Keratinocyte (primary cell): ENCODE measurements around the gene MYO1H. TPM values are rescaled to one million over a fixed set of nuclear protein-coding genes. Genes with fewer than 3 reads are reported as not detected.
"Not testable (repeated sequence)": the region's sequence is repeated elsewhere in the genome, so short reads cannot be mapped to it uniquely, and the experiment has no call there.

ENCODE experiments used
- DNase-seq: peaks from one replicate; pipeline ENCODE4 v3.0.0-alpha.2; 2011; ENCODE audit warnings: low read depth, missing footprints, low spot score
- FAIRE-seq: peaks from 2 replicates; lab custom pipeline; 2011; peaks lifted over from hg19 to GRCh38; lab: Jason Lieb, UNC
- H2AFZ ChIP-seq: 2 replicates; pipeline ENCODE4 v1.6.0; 2012; ENCODE audit warnings: low read length, control low read depth, inconsistent platforms; ENCODE audit not compliant: control insufficient read depth
- H3K27ac ChIP-seq: 2 replicates; pipeline ENCODE4 v1.5.1; 2011; ENCODE audit warnings: low read length; ENCODE audit not compliant: control insufficient read depth, insufficient read depth
- H3K27me3 ChIP-seq: 3 replicates; pipeline ENCODE4 v1.6.0; 2011; ENCODE audit warnings: low read length; ENCODE audit not compliant: control insufficient read depth, insufficient read depth; ENCODE audit errors: extremely low read depth
- H3K36me3 ChIP-seq, 2 experiments: 2 replicates in 1 of 2; 3 replicates in 1 of 2; pipeline ENCODE4 v1.5.1; 2011; ENCODE audit warnings: low read length in 2 of 2, mild to moderate bottlenecking in 1 of 2; ENCODE audit not compliant: control insufficient read depth in 2 of 2, insufficient read depth in 2 of 2; ENCODE audit errors: extremely low read depth in 1 of 2
- H3K4me1 ChIP-seq: 3 replicates; pipeline ENCODE4 v1.5.1; 2011; ENCODE audit warnings: low read length; ENCODE audit not compliant: control insufficient read depth, insufficient read depth; ENCODE audit errors: extremely low read depth
- H3K4me2 ChIP-seq: 3 replicates; pipeline ENCODE4 v1.6.0; 2011; ENCODE audit warnings: low read depth, low read length; ENCODE audit not compliant: control insufficient read depth, insufficient read depth; ENCODE audit errors: extremely low read depth
- H3K4me3 ChIP-seq, 3 experiments: fragments of 200-600 bp in 1 of 3; sonication (generic) in 1 of 3; 2 replicates in 2 of 3; 3 replicates in 1 of 3; pipeline ENCODE4 v1.5.1; 2011 to 2016; ENCODE audit warnings: low read length in 3 of 3, mild to moderate bottlenecking in 3 of 3, control low read depth in 2 of 3, inconsistent platforms in 1 of 3, low read depth in 1 of 3, mixed read lengths in 1 of 3, mixed run types in 1 of 3, moderate library complexity in 1 of 3; ENCODE audit not compliant: control insufficient read depth in 2 of 3, insufficient read depth in 2 of 3; ENCODE audit errors: extremely low read depth in 1 of 3
- H3K79me2 ChIP-seq: 2 replicates; pipeline ENCODE4 v1.6.0; 2012; ENCODE audit warnings: low read length; ENCODE audit not compliant: control insufficient read depth, insufficient read depth
- H3K9ac ChIP-seq: 3 replicates; pipeline ENCODE4 v1.6.0; 2011; ENCODE audit warnings: low read length; ENCODE audit not compliant: control insufficient read depth, insufficient read depth; ENCODE audit errors: extremely low read depth
- H3K9me1 ChIP-seq: 3 replicates; pipeline ENCODE4 v1.6.0; 2011; ENCODE audit warnings: low read length; ENCODE audit not compliant: control insufficient read depth, insufficient read depth; ENCODE audit errors: extremely low read depth
- H3K9me3 ChIP-seq: 2 replicates; pipeline ENCODE4 v1.5.1; 2012; ENCODE audit warnings: low read depth, low read length; ENCODE audit not compliant: control insufficient read depth
- H4K20me1 ChIP-seq: 3 replicates; pipeline ENCODE4 v1.6.0; 2011; ENCODE audit warnings: low read length; ENCODE audit not compliant: control insufficient read depth, insufficient read depth; ENCODE audit errors: extremely low read depth
- EZH2 ChIP-seq: IDR thresholded peaks from one replicate; pipeline ENCODE4 v1.6.1; 2012; ENCODE audit warnings: inconsistent platforms, mild to moderate bottlenecking, low read length, moderate library complexity
- dilution Hi-C: fragments of 300-500 bp; cut with MboI; formaldehyde crosslinking; loops from one replicate; pipeline ENCODE4 v1.7.0; 2020; ENCODE audit warnings: low sequenced_read_pairs; ENCODE audit not compliant: extremely low pct_ligation_motif_present
- polyA plus RNA-seq, 5 experiments: library from polyadenylated mRNA; depleted of rRNA in 3 of 5; stranded (reverse) in 3 of 5; stranded (forward) in 1 of 5; unstranded in 1 of 5; fragments of >200 nt; gene quantifications; 1 replicate in 1 of 5; 2 replicates in 3 of 5; 3 replicates in 1 of 5; pipeline versions ENCODE4 v1.2.1 to v1.2.3, GENCODE V29; 2011 to 2012; ENCODE audit warnings: missing spikeins in 2 of 5, low read depth in 1 of 5, low replicate concordance in 1 of 5
- TF ChIP-seq, protein P1 (sequence below), 3 experiments: IDR thresholded peaks in 1 of 3; conservative IDR thresholded peaks in 1 of 3; optimal IDR thresholded peaks in 1 of 3; 2 replicates in 2 of 3; 3 replicates in 1 of 3; pipeline versions ENCODE3 to v1.5.1; 2011; ENCODE audit warnings: low read length in 3 of 3, mild to moderate bottlenecking in 3 of 3, moderate library complexity in 2 of 3, control low read depth in 1 of 3, inconsistent platforms in 1 of 3; ENCODE audit not compliant: insufficient read depth in 2 of 3; ENCODE audit errors: extremely low read depth in 1 of 3

MYO1H gene
- polyA plus RNA-seq, 1 donor (not counting 4 experiments of a cell fraction or from before 2014, with no cell fraction given) = not detected

DNA sequence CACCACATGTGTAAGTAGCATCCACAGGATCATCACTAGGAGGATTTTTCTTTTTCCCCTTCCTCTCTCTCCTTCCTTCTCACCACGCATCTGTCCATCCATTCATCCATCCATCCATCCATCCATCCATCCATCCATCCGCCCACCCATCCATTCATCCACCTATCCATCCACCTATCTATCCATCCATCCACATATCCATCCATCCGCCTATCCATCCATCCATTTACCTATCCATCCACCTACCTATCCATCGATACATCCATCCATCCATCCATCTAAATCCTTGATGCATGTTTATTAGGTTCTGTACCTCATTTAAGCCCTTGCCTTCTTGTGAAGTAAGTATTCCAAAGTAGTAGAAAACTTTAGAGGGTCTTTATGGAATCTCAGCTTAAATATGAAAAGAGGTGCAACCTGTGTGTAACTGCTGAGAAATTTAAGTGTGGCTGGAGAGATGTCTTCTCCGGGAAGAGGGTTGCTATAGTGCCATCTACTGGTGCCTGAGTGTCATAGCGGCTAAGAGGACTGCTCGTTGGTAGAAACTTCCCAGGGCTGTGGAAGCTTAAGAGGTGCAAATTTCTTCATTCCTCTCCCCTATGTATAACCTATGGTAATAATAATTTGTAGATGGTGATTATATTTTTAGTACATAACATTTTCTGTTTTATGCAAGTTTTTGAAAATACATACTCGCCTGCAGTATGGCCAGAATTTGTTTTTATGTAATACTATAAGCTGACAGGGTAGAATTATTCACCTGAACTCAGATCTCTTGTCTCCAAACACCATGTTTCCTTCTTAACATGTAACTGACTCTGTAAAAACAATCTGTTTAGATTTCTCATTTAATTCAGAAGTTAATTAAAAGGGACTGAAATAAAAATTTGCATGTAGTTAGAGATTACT, 46.0 kb downstream of the MYO1H start:
- Histone ChIP-seq H3K9ac (no peak overlapping the region), H3K9me3 (no peaks in the 10 kb centered on the region), H3K4me3 (no peak overlapping the region), H3K79me2 (no peaks in the 10 kb centered on the region), H3K4me2 (no peak overlapping the region), H3K9me1 (no peaks in the 10 kb centered on the region), H3K4me1 (no peaks in the 10 kb centered on the region), H4K20me1 (no peaks in the 10 kb centered on the region), H3K27ac (no peak overlapping the region), H2AFZ (no peak overlapping the region), H3K27me3 (no peaks in the 10 kb centered on the region), H3K36me3 (no peaks in the 10 kb centered on the region)
- dilution Hi-C loops = loop anchor here (25.0 kb wide), 1 partner anchor 281 kb away; the partner anchor contains the start of gene ACACB
- DNase-seq (peak; percentile 11), FAIRE-seq (peak; percentile 73)
- no peak for TF ChIP-seq EZH2
- TF ChIP-seq, protein P1, sequence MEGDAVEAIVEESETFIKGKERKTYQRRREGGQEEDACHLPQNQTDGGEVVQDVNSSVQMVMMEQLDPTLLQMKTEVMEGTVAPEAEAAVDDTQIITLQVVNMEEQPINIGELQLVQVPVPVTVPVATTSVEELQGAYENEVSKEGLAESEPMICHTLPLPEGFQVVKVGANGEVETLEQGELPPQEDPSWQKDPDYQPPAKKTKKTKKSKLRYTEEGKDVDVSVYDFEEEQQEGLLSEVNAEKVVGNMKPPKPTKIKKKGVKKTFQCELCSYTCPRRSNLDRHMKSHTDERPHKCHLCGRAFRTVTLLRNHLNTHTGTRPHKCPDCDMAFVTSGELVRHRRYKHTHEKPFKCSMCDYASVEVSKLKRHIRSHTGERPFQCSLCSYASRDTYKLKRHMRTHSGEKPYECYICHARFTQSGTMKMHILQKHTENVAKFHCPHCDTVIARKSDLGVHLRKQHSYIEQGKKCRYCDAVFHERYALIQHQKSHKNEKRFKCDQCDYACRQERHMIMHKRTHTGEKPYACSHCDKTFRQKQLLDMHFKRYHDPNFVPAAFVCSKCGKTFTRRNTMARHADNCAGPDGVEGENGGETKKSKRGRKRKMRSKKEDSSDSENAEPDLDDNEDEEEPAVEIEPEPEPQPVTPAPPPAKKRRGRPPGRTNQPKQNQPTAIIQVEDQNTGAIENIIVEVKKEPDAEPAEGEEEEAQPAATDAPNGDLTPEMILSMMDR (optimal IDR thresholded peaks at IDR 0.05 in 1 of 3, IDR thresholded peaks at IDR 0.05 in 1 of 3, conservative IDR thresholded peaks at IDR 0.05 in 1 of 3; ENCODE audit: extremely low read depth in 1 of 3, insufficient read depth in 2 of 3, low read length in 3 of 3) = peak; percentile 88 to 93 (median 90)

DNA sequence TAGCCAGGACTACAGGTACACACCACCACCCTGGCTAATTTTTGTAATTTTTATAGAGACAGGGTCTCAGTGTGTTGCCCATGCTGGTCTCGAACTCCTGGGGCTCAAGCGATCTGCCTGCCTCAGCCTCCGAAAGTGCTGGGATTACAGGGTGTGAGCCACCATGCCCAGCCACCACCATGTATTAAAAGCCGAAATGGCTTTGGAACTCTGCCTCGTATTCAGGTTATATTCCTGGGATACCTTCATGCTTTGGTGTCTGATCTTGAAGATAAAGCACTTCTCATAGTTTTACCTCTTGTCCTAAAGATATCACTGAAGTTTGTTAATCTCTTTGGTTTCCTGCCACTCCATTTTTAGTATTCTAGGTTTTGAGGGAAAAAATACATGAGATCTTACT, 47.2 kb downstream of the MYO1H start:
- no peaks in the 10 kb centered on the region for H4K20me1 ChIP-seq
- no peak overlapping the region for H3K4me3 ChIP-seq
- no peak overlapping the region for H2AFZ ChIP-seq
- no peaks in the 10 kb centered on the region for H3K9me3 ChIP-seq
- no peak overlapping the region for H3K9ac ChIP-seq
- H3K9me1 ChIP-seq = no peaks in the 10 kb centered on the region
- H3K79me2 ChIP-seq = no peaks in the 10 kb centered on the region
- FAIRE-seq = no peak
- H3K4me1 ChIP-seq = no peaks in the 10 kb centered on the region
- no peak for DNase-seq
- dilution Hi-C loops = loop anchor here (25.0 kb wide), 1 partner anchor 283 kb away; the partner anchor contains the start of gene ACACB
- TF ChIP-seq, protein P1 (optimal IDR thresholded peaks at IDR 0.05 in 1 of 3, IDR thresholded peaks at IDR 0.05 in 1 of 3, conservative IDR thresholded peaks at IDR 0.05 in 1 of 3; ENCODE audit: extremely low read depth in 1 of 3, insufficient read depth in 2 of 3, low read length in 3 of 3) = no peak
- no peak for TF ChIP-seq EZH2
- no peaks in the 10 kb centered on the region for H3K36me3 ChIP-seq
- no peak overlapping the region for H3K4me2 ChIP-seq
- no peaks in the 10 kb centered on the region for H3K27me3 ChIP-seq
- H3K27ac ChIP-seq = no peak overlapping the region

DNA sequence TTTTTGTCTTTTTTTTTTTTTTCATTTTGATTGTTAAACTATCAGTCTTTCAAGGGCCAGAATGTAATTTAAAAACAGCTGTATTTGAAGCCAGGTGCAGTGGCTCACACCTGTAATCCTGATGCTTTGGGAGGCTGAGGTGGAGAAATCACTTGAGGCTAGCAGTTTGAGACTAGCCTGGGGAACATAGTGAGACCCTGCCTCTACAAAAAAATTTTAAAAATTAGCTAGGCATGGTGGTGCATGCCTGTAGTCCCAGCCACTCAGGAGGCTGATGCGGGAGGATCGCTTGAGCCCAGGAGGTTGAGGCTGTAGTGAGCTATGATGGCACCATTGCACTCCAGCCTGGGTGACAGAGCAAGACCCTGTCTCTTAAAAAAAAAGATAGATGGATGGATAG, 57.1 kb downstream of the MYO1H start:
- H4K20me1 ChIP-seq, H3K4me2 ChIP-seq, H3K79me2 ChIP-seq, H3K4me1 ChIP-seq, H3K4me3 ChIP-seq, H2AFZ ChIP-seq, H3K27ac ChIP-seq, DNase-seq, FAIRE-seq, H3K9me3 ChIP-seq, H3K9ac ChIP-seq, H3K36me3 ChIP-seq, dilution Hi-C loops, H3K27me3 ChIP-seq, H3K9me1 ChIP-seq: not testable (repeated sequence)
